NCI-H82 treated with DMSO at 0.1 percent for 48 hours (cell line): ENCODE measurements around the gene SLC10A2.
"Not testable (repeated sequence)": the region's sequence is repeated elsewhere in the genome, so short reads cannot be mapped to it uniquely, and the experiment has no call there.

Experiments used
- DNase-seq: peaks from one replicate; lab custom pipeline; 2025; ENCODE audit not compliant: unreplicated experiment; lab: John Stamatoyannopoulos, UW

The SLC10A2 gene

GRCh38 chr13:103066079-103066780 lies at the start of gene SLC10A2:
Gene SLC10A2, minus strand, starts transcription at chr13:103066417. Its CDS starts 168 bp downstream, at chr13:103066249.
- no peak for DNase-seq

- no peak for DNase-seq
These were observed 41.4 kb upstream of the SLC10A2 start for GRCh38 chr13:103107580-103107979.

GRCh38 chr13:103104340-103104739 lies 38.1 kb upstream of the SLC10A2 start:
- DNase-seq, result no peak

- not testable (repeated sequence) for DNase-seq
These were observed 37.2 kb upstream of the SLC10A2 start for GRCh38 chr13:103103456-103103855.

- no peak for DNase-seq
These were observed 36.3 kb upstream of the SLC10A2 start for GRCh38 chr13:103102482-103102881.

GRCh38 chr13:103101901-103102300 lies 35.7 kb upstream of the SLC10A2 start:
- no peak for DNase-seq

GRCh38 chr13:103101500-103101899 lies 35.3 kb upstream of the SLC10A2 start:
- DNase-seq, result no peak

- no peak for DNase-seq
These were observed 34.6 kb upstream of the SLC10A2 start for GRCh38 chr13:103100830-103101229.

- no peak for DNase-seq
These were observed 33.6 kb upstream of the SLC10A2 start for GRCh38 chr13:103099722-103100293.

GRCh38 chr13:103098535-103098934 lies 32.3 kb upstream of the SLC10A2 start:
- DNase-seq, result no peak

GRCh38 chr13:103097366-103097928 lies 31.2 kb upstream of the SLC10A2 start:
- DNase-seq, result no peak

- DNase-seq, result not testable (repeated sequence)
These were observed 27.4 kb upstream of the SLC10A2 start for GRCh38 chr13:103093649-103094048.

GRCh38 chr13:103087275-103087674 lies 21.1 kb upstream of the SLC10A2 start:
- DNase-seq, result no peak

GRCh38 chr13:103081435-103081834 lies 15.2 kb upstream of the SLC10A2 start:
- DNase-seq, result no peak

GRCh38 chr13:103078158-103078557 lies 11.9 kb upstream of the SLC10A2 start:
- DNase-seq, result no peak

GRCh38 chr13:103068836-103069235 lies 2.6 kb upstream of the SLC10A2 start:
- DNase-seq, result no peak

GRCh38 chr13:103067751-103068555 lies 1.7 kb upstream of the SLC10A2 start:
- no peak for DNase-seq

GRCh38 chr13:103066781-103067345 lies 646 bp upstream of the SLC10A2 start:
- DNase-seq, result no peak

- DNase-seq, result no peak
These were observed 2.8 kb downstream of the SLC10A2 start for GRCh38 chr13:103063376-103063775.

GRCh38 chr13:103062079-103062478 lies 4.1 kb downstream of the SLC10A2 start:
- no peak for DNase-seq

GRCh38 chr13:103056008-103056407 lies 10.2 kb downstream of the SLC10A2 start:
- no peak for DNase-seq
